ENCODE measurements around the gene SERBP1.
"Not testable (repeated sequence)": the region's sequence is repeated elsewhere in the genome, so short reads cannot be mapped to it uniquely, and the experiment has no call there.

DNA sequence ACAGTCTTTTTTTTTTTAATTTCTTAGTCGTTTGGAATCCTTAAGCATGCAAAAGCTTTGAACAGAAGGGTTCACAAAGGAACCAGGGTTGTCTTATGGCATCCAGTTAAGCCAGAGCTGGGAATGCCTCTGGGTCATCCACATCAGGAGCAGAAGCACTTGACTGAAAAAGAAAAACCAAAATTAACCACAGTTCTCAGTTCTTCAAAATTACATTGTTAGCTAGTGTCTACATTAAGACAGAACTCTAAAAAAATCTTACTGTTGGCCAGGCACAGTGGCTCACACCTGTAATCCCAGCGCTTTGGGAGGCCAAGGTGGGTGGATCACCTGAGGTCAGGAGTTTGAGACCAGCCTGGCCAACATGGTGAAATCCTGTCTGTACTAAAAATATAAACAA is 17.1 kb downstream of the SERBP1 start:
- TF ChIP-seq, protein P1, sequence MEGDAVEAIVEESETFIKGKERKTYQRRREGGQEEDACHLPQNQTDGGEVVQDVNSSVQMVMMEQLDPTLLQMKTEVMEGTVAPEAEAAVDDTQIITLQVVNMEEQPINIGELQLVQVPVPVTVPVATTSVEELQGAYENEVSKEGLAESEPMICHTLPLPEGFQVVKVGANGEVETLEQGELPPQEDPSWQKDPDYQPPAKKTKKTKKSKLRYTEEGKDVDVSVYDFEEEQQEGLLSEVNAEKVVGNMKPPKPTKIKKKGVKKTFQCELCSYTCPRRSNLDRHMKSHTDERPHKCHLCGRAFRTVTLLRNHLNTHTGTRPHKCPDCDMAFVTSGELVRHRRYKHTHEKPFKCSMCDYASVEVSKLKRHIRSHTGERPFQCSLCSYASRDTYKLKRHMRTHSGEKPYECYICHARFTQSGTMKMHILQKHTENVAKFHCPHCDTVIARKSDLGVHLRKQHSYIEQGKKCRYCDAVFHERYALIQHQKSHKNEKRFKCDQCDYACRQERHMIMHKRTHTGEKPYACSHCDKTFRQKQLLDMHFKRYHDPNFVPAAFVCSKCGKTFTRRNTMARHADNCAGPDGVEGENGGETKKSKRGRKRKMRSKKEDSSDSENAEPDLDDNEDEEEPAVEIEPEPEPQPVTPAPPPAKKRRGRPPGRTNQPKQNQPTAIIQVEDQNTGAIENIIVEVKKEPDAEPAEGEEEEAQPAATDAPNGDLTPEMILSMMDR (conservative IDR thresholded peaks at IDR 0.05; ENCODE audit: low read depth, low read length), result not testable (repeated sequence)
- not testable (repeated sequence) for TF ChIP-seq EZH2 (IDR thresholded peaks at IDR 0.05; ENCODE audit: borderline replicate concordance, low read depth, low read length, poor library complexity, severe bottlenecking)

Measured in A673 (cell line).